Measurements from ENCODE around the gene PCDHA12. TPM values are rescaled to one million over a fixed set of nuclear protein-coding genes. Genes with fewer than 3 reads are reported as not detected.

PCDHA12 gene
- total RNA-seq, 1 donor from 2014 or later, result not detected

GRCh38 chr5:140927228-140927573 is 52.1 kb downstream of the PCDHA12 start:
- Mint-ChIP-seq H3K4me3 (no peak overlapping the region), H3K9me3 (peaks cover 5% of the 10 kb centered on the region), H3K27me3 (ENCODE audit: insufficient read depth) (peaks cover 7% of the 10 kb centered on the region), H3K36me3 (ENCODE audit: low read depth) (no peaks in the 10 kb centered on the region), H3K27ac (no peak overlapping the region), H3K4me1 (ENCODE audit: low read depth) (no peaks in the 10 kb centered on the region)
- intact Hi-C loops (cut with micrococcal nuclease), result no loop called here
- no peak for DNase-seq (ENCODE audit: low spot score)

Other genes with a start within 250 kb of the PCDHA12 start
- gene CD14, start 242.1 kb upstream of the PCDHA12 start, total RNA-seq, result 0.29 and 0.62 TPM in 2 replicates
- 43.2 and 43.6 TPM in 2 replicates for gene TMCO6, start 235.9 kb upstream of the PCDHA12 start, total RNA-seq
- 63.4 and 63.8 TPM in 2 replicates for gene NDUFA2, start 227.7 kb upstream of the PCDHA12 start, total RNA-seq
- 115 and 118 TPM in 2 replicates for gene IK, start 227.5 kb upstream of the PCDHA12 start, total RNA-seq
- 42.7 and 43.2 TPM in 2 replicates for gene WDR55, start 210.4 kb upstream of the PCDHA12 start, total RNA-seq
- gene DND1, start 201.7 kb upstream of the PCDHA12 start, total RNA-seq, result 3.3 and 4.1 TPM in 2 replicates
- gene HARS1, start 183.9 kb upstream of the PCDHA12 start, total RNA-seq, result 112 and 114 TPM in 2 replicates
- gene HARS2, start 183.9 kb upstream of the PCDHA12 start, total RNA-seq, result 31.2 and 32.7 TPM in 2 replicates
- 68.0 and 71.2 TPM in 2 replicates for gene ZMAT2, start 174.9 kb upstream of the PCDHA12 start, total RNA-seq
- gene PCDHA1, start 89.2 kb upstream of the PCDHA12 start, total RNA-seq, result not detected in 2 replicates
- gene PCDHA2, start 80.5 kb upstream of the PCDHA12 start, total RNA-seq, result not detected in 2 replicates
- gene PCDHA3, start 74.3 kb upstream of the PCDHA12 start, total RNA-seq, result not detected in 2 replicates
- not detected in 2 replicates for gene PCDHA4, start 68.2 kb upstream of the PCDHA12 start, total RNA-seq
- gene PCDHA5, start 53.7 kb upstream of the PCDHA12 start, total RNA-seq, result not detected in 2 replicates
- not detected in 2 replicates for gene PCDHA6, start 47.3 kb upstream of the PCDHA12 start, total RNA-seq
- not detected in 2 replicates for gene PCDHA7, start 41.0 kb upstream of the PCDHA12 start, total RNA-seq
- not detected in 2 replicates for gene PCDHA8, start 34.1 kb upstream of the PCDHA12 start, total RNA-seq
- not detected in 2 replicates for gene PCDHA9, start 26.9 kb upstream of the PCDHA12 start, total RNA-seq
- gene PCDHA10, start 19.4 kb upstream of the PCDHA12 start, total RNA-seq, result not detected in 2 replicates
- gene PCDHA11, start 6.4 kb upstream of the PCDHA12 start, total RNA-seq, result not detected in 2 replicates
- not detected in 2 replicates for gene PCDHA13, start 6.8 kb downstream of the PCDHA12 start, total RNA-seq
- not detected in 2 replicates for gene PCDHAC1, start 51.0 kb downstream of the PCDHA12 start, total RNA-seq
- not detected in 2 replicates for gene PCDHAC2, start 91.2 kb downstream of the PCDHA12 start, total RNA-seq
- gene PCDHB1, start 176.1 kb downstream of the PCDHA12 start, total RNA-seq, result not detected in 2 replicates
- not detected in 2 replicates for gene PCDHB2, start 219.3 kb downstream of the PCDHA12 start, total RNA-seq
- not detected in 2 replicates for gene PCDHB3, start 225.2 kb downstream of the PCDHA12 start, total RNA-seq
- not detected in 2 replicates for gene PCDHB4, start 246.5 kb downstream of the PCDHA12 start, total RNA-seq